ENCODE results near the gene TCEANC.

DNA sequence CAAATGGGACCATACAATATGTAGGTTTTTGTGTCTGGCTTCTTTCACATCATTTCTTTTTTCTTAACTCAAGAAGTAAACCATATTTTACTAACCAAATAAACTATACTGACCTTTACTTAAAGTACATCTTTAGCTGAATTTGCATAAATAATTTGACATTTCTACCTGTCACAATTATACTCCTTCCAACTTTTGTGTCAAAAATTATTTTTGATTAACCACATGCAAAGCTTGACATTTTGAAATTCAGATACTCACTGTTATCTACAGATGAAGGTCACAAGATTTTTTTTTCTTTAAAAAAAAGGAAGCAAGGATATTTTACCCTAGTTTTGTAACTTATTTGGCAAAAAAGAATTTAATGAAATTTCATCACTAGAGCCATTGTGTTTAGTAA is 23.9 kb downstream of the TCEANC start:
- TF ChIP-seq RAD21 (conservative IDR thresholded peaks at IDR 0.05) (no peak), POLR2AphosphoS5 (IDR thresholded peaks at IDR 0.05) (no peak), EZH2 (IDR thresholded peaks at IDR 0.05; ENCODE audit: borderline replicate concordance, insufficient read depth, low read length, poor library complexity, severe bottlenecking) (no peak)
- TF ChIP-seq, protein P1, sequence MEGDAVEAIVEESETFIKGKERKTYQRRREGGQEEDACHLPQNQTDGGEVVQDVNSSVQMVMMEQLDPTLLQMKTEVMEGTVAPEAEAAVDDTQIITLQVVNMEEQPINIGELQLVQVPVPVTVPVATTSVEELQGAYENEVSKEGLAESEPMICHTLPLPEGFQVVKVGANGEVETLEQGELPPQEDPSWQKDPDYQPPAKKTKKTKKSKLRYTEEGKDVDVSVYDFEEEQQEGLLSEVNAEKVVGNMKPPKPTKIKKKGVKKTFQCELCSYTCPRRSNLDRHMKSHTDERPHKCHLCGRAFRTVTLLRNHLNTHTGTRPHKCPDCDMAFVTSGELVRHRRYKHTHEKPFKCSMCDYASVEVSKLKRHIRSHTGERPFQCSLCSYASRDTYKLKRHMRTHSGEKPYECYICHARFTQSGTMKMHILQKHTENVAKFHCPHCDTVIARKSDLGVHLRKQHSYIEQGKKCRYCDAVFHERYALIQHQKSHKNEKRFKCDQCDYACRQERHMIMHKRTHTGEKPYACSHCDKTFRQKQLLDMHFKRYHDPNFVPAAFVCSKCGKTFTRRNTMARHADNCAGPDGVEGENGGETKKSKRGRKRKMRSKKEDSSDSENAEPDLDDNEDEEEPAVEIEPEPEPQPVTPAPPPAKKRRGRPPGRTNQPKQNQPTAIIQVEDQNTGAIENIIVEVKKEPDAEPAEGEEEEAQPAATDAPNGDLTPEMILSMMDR (IDR thresholded peaks at IDR 0.05; ENCODE audit: poor library complexity, severe bottlenecking): no peak
